GM19328 (cell line): ENCODE data around the gene KRT86.
"Not testable (repeated sequence)": the region's sequence is repeated elsewhere in the genome, so short reads cannot be mapped to it uniquely, and the experiment has no call there.

Source experiments
- ATAC-seq: cut with Tn5 transposase; IDR thresholded peaks from one replicate; pipeline ENCODE4 v1.9.1; 2021; ENCODE audit warnings: mild to moderate bottlenecking, moderate library complexity; ENCODE audit not compliant: unreplicated experiment

KRT86 gene

DNA sequence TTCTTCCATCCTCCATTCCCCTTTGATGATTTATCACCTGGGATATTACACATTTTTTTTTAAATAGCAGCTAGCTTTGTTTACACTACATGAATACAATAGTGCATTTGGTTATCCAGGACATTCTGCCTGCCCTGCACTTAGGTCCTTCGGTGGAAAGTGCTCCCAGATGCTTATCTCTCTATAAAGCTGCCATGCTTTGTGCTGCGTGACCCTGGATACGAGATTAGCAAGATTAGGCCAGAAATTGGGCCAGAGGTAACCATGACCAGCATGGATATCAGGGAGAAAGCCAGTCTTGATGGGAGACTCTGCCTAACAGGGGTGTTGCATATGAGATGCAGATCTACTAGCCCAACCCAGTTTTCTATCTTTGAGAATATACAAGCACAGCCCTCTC is 58.9 kb downstream of the KRT86 start:
- ATAC-seq: no peak

DNA sequence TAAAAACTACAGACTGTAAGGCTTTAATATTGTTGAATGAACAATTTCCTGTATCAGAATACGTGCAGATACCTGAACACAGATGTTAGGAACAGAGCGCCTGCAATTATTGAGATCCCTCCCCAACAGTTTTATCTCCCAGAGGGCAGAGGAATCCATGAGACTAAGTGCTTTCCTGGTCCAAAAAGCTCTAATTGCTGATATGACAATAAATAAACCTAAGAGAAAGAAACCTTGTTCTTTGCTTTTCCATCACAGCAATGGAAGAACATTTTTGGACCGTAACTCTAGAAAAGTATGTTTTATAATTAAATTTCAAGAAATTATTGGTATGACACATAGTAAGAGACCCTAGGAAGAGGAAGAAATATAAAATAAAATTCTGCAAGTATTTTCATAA is 59.7 kb downstream of the KRT86 start:
- ATAC-seq: no peak

DNA sequence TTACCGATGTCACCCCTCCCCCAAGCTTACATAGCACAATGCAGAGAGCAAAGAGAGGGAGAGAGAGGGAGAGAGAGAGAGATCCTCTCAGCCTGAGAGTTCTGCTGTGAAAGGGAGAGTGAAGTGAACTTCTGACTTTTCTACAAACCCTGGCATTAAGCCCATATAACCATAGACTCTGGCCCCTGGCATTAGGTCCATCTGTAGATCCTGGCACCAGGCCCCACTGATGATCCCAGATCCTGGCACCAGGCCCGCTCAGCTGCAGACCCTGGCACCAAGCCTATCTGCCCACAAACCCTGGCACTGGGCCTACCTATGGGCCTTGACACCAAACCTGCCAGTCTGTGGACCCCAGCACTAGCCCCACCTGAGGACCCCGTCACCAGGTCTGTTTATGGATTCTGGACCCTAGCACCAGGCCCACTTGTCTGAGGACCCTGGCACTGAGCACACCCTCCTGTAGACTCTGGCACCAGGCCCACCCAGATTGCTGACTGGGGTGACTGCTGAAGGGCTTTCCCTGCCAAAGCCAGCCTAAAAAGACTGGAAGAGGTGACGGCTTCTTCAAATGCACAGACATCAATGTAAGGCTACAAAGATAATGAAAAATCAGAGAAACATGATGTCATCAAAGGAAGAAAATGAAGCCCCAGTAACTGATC is 61.3 kb downstream of the KRT86 start:
- ATAC-seq: no peak

GRCh38 chr12:52336641-52337040 is 62.2 kb downstream of the KRT86 start:
- ATAC-seq: no peak

- no peak for ATAC-seq
Measured at GRCh38 chr12:52337054-52337453, 62.6 kb downstream of the KRT86 start.

GRCh38 chr12:52338241-52338960 is 64.0 kb downstream of the KRT86 start:
- no peak for ATAC-seq

- no peak for ATAC-seq
Measured at GRCh38 chr12:52341066-52341580, 66.7 kb downstream of the KRT86 start.

DNA sequence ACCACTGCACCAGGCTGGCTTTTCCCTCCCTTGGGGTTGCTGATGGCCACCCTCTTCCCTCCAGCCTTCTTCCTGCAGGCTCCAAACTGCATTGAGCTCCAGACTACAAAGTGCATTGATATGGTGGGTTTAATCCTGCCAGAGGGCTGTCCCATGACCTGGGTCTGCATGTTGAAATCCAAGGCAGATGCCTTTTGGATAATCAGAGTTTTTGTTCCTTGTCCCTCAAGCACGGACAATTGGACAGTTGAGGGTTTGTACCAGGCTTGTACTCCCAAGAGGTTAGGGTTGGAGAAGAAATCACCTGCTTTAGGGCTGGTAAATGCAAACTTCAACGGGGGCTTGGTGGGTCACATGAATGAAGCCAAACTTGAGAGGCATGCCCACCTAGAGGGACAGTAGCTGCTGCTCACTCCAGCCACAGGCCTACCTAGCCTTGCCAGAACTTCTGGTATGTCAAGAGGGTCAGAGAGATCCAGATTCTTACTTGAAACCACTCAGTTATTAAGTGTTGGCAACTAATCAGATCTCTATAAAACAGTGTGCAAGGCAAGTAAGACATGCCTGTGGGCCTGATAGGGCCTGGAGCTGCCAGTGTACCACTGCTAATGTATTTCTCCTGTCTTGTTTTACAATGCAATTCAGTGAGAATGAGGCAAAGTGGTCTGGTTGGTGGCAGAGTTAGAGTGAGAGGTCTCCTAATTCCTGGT is 68.5 kb downstream of the KRT86 start:
- ATAC-seq: no peak

- no peak for ATAC-seq
Measured at GRCh38 chr12:52343550-52343949, 69.1 kb downstream of the KRT86 start.

DNA sequence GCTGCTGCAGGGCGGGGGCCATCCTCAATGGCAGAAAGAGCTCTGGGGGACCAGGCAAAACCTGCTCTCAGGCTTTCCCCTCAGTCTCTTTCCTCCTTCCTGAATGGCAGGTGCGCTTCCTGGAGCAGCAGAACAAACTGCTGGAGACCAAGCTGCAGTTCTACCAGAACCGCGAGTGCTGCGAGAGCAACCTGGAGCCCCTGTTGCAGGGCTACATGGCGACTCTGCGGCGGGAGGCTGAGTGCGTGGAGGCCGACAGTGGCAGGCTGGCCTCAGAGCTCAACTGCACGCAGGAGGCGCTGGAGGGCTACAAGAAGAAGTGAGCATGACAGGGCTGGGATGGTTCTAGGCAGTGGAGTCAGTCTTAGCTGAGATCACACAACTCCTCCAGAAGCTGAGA is 69.7 kb downstream of the KRT86 start:
- no peak for ATAC-seq

DNA sequence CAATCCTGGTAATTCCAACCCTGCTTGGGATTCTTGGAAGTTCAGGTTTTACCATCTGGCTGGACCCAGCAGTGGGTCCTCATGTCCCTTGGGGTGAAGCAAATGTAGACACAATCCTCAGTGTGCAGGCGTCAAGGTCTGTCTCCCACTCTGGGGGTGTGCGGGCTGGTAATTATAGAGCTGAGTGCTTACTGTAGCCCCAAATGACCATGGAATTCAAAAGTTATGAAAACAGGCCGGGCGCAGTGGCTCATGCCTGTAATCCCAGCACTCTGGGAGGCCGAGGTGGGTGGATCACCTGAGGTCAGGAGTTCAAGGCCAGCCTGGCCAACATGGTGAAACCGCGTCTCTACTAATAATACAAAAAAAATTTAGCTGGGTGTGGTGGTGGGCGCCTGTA is 70.6 kb downstream of the KRT86 start:
- ATAC-seq: not testable (repeated sequence)

- ATAC-seq: no peak
Measured at GRCh38 chr12:52346593-52346992, 72.1 kb downstream of the KRT86 start.

GRCh38 chr12:52347016-52347415 is 72.6 kb downstream of the KRT86 start:
- no peak for ATAC-seq

- ATAC-seq: no peak
Measured at GRCh38 chr12:52347551-52348510, 73.4 kb downstream of the KRT86 start.

DNA sequence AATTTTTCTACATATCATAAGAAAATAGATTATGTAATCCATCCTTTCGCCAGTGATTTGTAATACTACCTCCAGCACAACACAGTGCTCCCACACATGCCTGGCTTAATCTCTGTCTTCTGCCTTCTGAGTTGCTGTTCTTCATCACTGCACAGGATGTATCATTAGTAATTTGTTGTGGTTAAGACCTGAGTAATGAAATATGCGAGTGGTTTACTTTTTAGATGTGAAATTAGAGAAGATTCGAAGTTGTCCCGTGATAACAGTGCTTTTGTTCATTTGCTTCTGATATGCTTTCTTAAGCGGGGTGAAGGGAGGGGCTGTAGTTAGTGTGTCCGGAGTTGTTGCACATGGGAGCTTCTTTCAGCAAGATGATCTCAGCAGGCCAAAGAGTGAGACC is 74.8 kb downstream of the KRT86 start:
- ATAC-seq: no peak

DNA sequence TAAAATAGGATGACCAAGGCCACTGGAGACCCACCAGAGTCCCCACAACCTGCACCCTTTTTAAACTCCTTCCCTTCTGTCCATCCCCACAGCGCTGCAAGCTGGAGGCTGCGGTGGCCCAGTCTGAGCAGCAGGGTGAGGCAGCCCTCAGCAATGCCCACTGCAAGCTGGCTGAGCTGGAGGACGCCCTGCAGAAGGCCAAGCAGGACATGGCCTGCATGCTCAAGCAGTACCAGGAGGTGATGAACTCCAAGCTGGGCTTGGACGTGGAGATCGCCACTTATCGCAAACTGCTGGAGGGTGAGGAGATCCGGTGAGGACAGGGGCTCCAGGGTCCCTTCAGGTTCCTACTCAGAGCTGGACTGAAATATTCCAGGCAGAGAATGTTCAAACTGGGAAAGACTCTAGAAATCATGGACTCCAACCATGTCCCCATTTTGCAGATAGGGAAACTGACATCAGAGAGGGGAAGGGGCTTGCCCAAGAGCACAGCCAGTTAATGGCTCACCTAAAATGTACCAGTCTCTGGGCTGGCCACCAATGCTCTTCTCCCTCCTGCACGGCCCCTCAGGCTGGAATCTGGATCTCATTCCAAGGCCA is 75.7 kb downstream of the KRT86 start:
- no peak for ATAC-seq

- no peak for ATAC-seq
Measured at GRCh38 chr12:52350786-52351185, 76.3 kb downstream of the KRT86 start.

DNA sequence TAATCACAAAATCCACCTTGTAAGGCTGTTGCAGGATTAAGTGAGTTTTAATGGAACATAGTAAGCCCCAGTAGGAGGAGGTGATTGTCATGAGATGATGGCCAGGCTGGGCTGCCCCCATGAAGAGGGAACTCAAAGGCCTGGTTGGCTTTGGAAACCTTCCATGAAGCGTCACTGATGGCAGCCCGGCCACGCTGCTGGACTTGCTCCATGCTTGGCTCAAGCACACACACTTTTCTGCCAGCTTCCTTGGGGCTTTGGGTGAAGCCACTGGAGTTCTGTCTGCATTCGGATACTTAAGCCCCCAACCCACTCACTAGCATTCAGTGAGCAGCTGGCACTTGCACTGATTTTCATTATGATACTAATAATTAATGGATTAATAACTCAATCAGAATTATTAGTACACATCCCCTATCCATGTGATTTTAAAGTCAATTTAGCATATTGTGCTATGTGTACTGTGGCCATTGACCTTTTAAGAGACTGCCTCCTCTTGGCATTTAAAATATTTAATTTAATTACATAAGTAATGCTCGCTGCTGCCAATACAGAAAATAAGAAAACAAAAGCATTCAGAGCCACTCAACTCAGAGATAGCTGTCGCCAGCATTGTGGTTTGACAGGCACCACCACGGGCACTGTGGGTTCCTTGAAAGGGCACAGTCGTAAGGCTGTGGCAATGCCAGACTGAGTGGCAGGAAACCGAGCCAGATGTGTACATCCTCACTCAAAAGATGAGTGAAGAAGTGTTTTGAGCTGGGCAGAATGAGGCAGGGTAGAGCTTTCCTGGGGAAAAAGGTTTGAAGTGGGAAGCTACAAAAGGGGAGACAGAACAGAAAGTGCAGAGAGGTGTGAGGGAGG is 77.0 kb downstream of the KRT86 start:
- ATAC-seq: no peak

DNA sequence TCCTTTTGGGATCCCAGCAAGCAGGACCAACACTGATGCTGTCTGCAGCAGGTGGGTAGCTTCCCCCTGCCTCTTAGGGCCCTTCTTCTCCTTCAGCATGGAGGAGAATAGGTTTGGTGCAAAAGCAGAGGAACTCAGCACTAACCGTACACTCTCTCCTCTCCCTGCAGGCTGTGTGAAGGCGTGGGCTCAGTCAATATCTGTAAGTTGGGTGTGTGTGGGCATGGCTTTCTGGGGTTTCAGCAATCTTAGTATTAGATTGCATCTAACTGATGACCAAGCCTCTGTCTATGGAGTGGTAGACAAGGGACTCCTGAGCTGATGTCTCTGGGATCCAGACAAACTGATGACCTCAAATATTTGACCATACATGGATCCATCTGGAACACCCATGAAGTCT is 78.5 kb downstream of the KRT86 start:
- no peak for ATAC-seq
